Measurements from ENCODE around the gene ARMH3. TPM values are rescaled to one million over a fixed set of nuclear protein-coding genes. Genes with fewer than 3 reads are reported as not detected.

ARMH3 gene
- total RNA-seq, 2 experiments from 2014 or later, result 7.9 to 24.3 TPM

DNA sequence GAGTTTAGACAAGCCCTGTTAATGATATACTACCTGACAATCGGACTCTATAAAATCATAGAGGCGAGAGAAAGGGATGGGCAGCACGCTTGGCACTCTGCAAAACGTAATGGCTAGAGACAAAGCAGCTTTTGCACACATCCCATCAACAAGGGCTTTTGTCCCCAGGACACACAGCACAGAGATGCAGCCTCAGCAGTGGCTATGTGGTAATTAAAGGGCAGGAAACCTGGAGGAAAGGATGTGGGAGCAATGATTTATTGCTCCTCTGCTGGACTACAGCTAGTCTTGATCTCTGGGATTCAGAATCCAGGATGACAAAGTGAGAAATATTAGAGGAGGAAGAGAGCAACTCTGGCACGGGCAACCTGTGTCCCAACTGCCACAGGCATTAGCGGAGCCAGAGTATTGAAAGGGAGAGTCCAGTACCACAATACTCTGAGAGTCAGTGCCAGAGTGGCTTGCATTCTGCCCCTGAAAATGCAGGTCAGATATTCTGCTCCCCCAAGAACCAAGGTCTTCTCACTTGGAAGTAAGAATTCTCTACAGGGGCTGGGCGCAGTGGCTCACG lies 96.5 kb downstream of the ARMH3 start:
- H3K4me3 ChIP-seq (ENCODE audit: low read depth, low read length, poor library complexity, severe bottlenecking), result no peak overlapping the region
- H3K27ac ChIP-seq (ENCODE audit: low read depth, low read length, poor library complexity, severe bottlenecking), result no peak overlapping the region
- no peaks in the 10 kb centered on the region for H4K20me1 ChIP-seq (ENCODE audit: insufficient read depth, low read length)
- H3K9me3 ChIP-seq (ENCODE audit: low read length), result no peaks in the 10 kb centered on the region
- no peaks in the 10 kb centered on the region for H3K9me2 ChIP-seq (ENCODE audit: insufficient read depth, low read length)
- no peaks in the 10 kb centered on the region for H3K79me2 ChIP-seq (ENCODE audit: insufficient read depth, low read depth, low read length)
- no TSS peak for BruUV-seq (replicated peaks)
- intact Hi-C loops (cut with micrococcal nuclease; ENCODE audit: unreplicated experiment), result no loop called here
- DNase-seq (ENCODE audit: low spot score), result no peak
- TF ChIP-seq CTCF (conservative IDR thresholded peaks at IDR 0.05; ENCODE audit: low read length) (no peak), EZH2phosphoT487 (IDR thresholded peaks at IDR 0.05; ENCODE audit: borderline replicate concordance, low read depth, low read length) (no peak)
- peaks cover 21% of the 10 kb centered on the region for H3K36me3 ChIP-seq (ENCODE audit: insufficient read depth, low read length)
- ChIA-PET POLR2A (no interaction called here), CTCF (ENCODE audit: unreplicated experiment) (no interaction called here)
- no peak overlapping the region for H2AFZ ChIP-seq (ENCODE audit: low read length)
- H3K4me1 ChIP-seq (ENCODE audit: insufficient read depth, low read length, poor library complexity, severe bottlenecking), result no peaks in the 10 kb centered on the region
- no peak overlapping the region for H3K4me2 ChIP-seq (ENCODE audit: low read length)

- POLR2A ChIA-PET, result no interaction called here
- no TSS peak for BruUV-seq (replicated peaks)
Observed at GRCh38 chr10:101958691-101959090, 97.3 kb downstream of the ARMH3 start.

More at GRCh38 chr10:101958691-101959090, 97.3 kb downstream of the ARMH3 start:
- H3K9me3 ChIP-seq (ENCODE audit: low read length), result no peaks in the 10 kb centered on the region
- no peaks in the 10 kb centered on the region for H3K9me2 ChIP-seq (ENCODE audit: insufficient read depth, low read length)
- no peaks in the 10 kb centered on the region for H3K79me2 ChIP-seq (ENCODE audit: insufficient read depth, low read depth, low read length)
- intact Hi-C loops (cut with micrococcal nuclease; ENCODE audit: unreplicated experiment), result no loop called here
- no peak overlapping the region for H3K27ac ChIP-seq (ENCODE audit: low read depth, low read length, poor library complexity, severe bottlenecking)
- H3K4me3 ChIP-seq (ENCODE audit: low read depth, low read length, poor library complexity, severe bottlenecking), result no peak overlapping the region
- no peaks in the 10 kb centered on the region for H3K4me1 ChIP-seq (ENCODE audit: insufficient read depth, low read length, poor library complexity, severe bottlenecking)
- no peak for DNase-seq (ENCODE audit: low spot score)
- H4K20me1 ChIP-seq (ENCODE audit: insufficient read depth, low read length), result no peaks in the 10 kb centered on the region
- H2AFZ ChIP-seq (ENCODE audit: low read length), result no peak overlapping the region
- TF ChIP-seq EZH2phosphoT487 (IDR thresholded peaks at IDR 0.05; ENCODE audit: borderline replicate concordance, low read depth, low read length), result no peak
- no peak for TF ChIP-seq CTCF (conservative IDR thresholded peaks at IDR 0.05; ENCODE audit: low read length)
- H3K36me3 ChIP-seq (ENCODE audit: insufficient read depth, low read length), result peaks cover 28% of the 10 kb centered on the region
- CTCF ChIA-PET (ENCODE audit: unreplicated experiment), result interaction anchor here (1.0 kb wide), 1 partner anchor 140 kb away, joined by 3 read pairs; no protein-coding TSS in a partner anchor
- H3K4me2 ChIP-seq (ENCODE audit: low read length), result no peak overlapping the region
